K562 (cell line): ENCODE measurements around the gene RASSF1. TPM values are rescaled to one million over a fixed set of nuclear protein-coding genes. Genes with fewer than 3 reads are reported as not detected.
A peak's percentile ranks its signal among the peaks of the same experiment; 100 is the strongest.

ENCODE experiments used
- BCOR ChIP-seq: fragments of 450-650 bp; IDR thresholded peaks from 2 replicates; pipeline ENCODE4 v1.6.1; 2016
- CCAR2 ChIP-seq: fragments of 200-400 bp; formaldehyde crosslinking; IDR thresholded peaks from 2 replicates; pipeline ENCODE4 v1.6.1; 2017; ENCODE audit warnings: mild to moderate bottlenecking, low read depth, low read length
- CEBPG ChIP-seq, 3 experiments: fragments of 200-800 bp in 1 of 3; sonication (Bioruptor generic) in 1 of 3; sonication (generic) in 1 of 3; formaldehyde crosslinking in 1 of 3; IDR thresholded peaks in 2 of 3; conservative IDR thresholded peaks in 1 of 3; 2 replicates each; pipeline versions ENCODE4 v1.6.1 to v1.8.0; 2016 to 2022; ENCODE audit warnings: missing compliant biosample characterization in 2 of 3, missing genetic modification characterization in 2 of 3, mild to moderate bottlenecking in 1 of 3, missing genetic modification reagents in 1 of 3
- CHD2 ChIP-seq: IDR thresholded peaks from 2 replicates; pipeline ENCODE4 v1.6.1; 2011; ENCODE audit warnings: low read depth, low read length
- DIDO1 ChIP-seq: fragments of 450-650 bp; IDR thresholded peaks from 2 replicates; pipeline ENCODE4 v1.6.1; 2016; ENCODE audit warnings: low read depth, missing biosample characterization, missing genetic modification characterization
- EHMT2 ChIP-seq: fragments of 450-650 bp; IDR thresholded peaks from 2 replicates; pipeline ENCODE4 v1.6.1; 2018; ENCODE audit warnings: antibody characterized with exemption
- GABPB1 ChIP-seq: sonication (generic); formaldehyde crosslinking; IDR thresholded peaks from 2 replicates; pipeline ENCODE4 v1.8.0; 2022; ENCODE audit warnings: mild to moderate bottlenecking, missing genetic modification reagents
- HIVEP1 ChIP-seq: fragments of 250-450 bp; sonication (Bioruptor Pico); IDR thresholded peaks from 2 replicates; pipeline ENCODE4 v1.4.0; 2020; ENCODE audit warnings: mild to moderate bottlenecking
- MTA2 ChIP-seq: fragments of 450-650 bp; IDR thresholded peaks from 2 replicates; pipeline ENCODE4 v1.6.1; 2016; ENCODE audit warnings: low read depth
- MTF1 ChIP-seq: fragments of 250-450 bp; sonication (Bioruptor Pico); IDR thresholded peaks from 2 replicates; pipeline ENCODE4 v1.9.0; 2021; ENCODE audit warnings: moderate library complexity, mild to moderate bottlenecking, inconsistent platforms, borderline replicate concordance
- PHF21A ChIP-seq: fragments of 450-650 bp; IDR thresholded peaks from 2 replicates; pipeline ENCODE4 v1.6.1; 2017; ENCODE audit warnings: low read depth, borderline replicate concordance
- PTTG1 ChIP-seq: fragments of 450-650 bp; IDR thresholded peaks from 2 replicates; pipeline ENCODE4 v1.6.1; 2016; ENCODE audit warnings: low read depth, mild to moderate bottlenecking, missing genetic modification characterization, missing compliant biosample characterization
- SMAD4 ChIP-seq: fragments of 250-450 bp; sonication (Bioruptor Pico); conservative IDR thresholded peaks from 2 replicates; pipeline ENCODE4 v1.8.0; 2021; ENCODE audit warnings: inconsistent platforms, mild to moderate bottlenecking, moderate library complexity
- SMARCA5 ChIP-seq: fragments of 450-650 bp; IDR thresholded peaks from 2 replicates; pipeline ENCODE4 v1.6.1; 2016
- SP1 ChIP-seq: sonication (generic); formaldehyde crosslinking; IDR thresholded peaks from 2 replicates; pipeline ENCODE4 v1.8.1; 2022; ENCODE audit warnings: mild to moderate bottlenecking, missing genetic modification reagents
- TGIF2 ChIP-seq: sonication (generic); formaldehyde crosslinking; IDR thresholded peaks from 2 replicates; pipeline ENCODE4 v1.8.1; 2022; ENCODE audit warnings: mild to moderate bottlenecking, missing genetic modification reagents, moderate library complexity
- YY1 ChIP-seq, 3 experiments: IDR thresholded peaks; 2 replicates each; pipeline ENCODE4 v1.6.1; 2011; ENCODE audit warnings: low read length in 2 of 3, mild to moderate bottlenecking in 2 of 3, moderate library complexity in 2 of 3, borderline replicate concordance in 1 of 3, control low read depth in 1 of 3, low read depth in 1 of 3; ENCODE audit not compliant: insufficient read depth in 3 of 3, insufficient replicate concordance in 2 of 3, control insufficient read depth in 1 of 3, insufficient read length in 1 of 3; ENCODE audit errors: extremely low read depth in 1 of 3
- ZFP36 ChIP-seq: fragments of 150-350 bp; IDR thresholded peaks from 2 replicates; pipeline ENCODE4 v1.6.1; 2018; ENCODE audit warnings: low read length, low read depth; ENCODE audit not compliant: partially characterized antibody
- ZNF239 ChIP-seq: fragments of 250-450 bp; sonication (Bioruptor Pico); IDR thresholded peaks from 2 replicates; pipeline ENCODE4 v1.4.0; 2020; ENCODE audit warnings: mild to moderate bottlenecking
- ZNF57 ChIP-seq: fragments of 450-650 bp; formaldehyde crosslinking; IDR thresholded peaks from 2 replicates; pipeline ENCODE4 v1.4.0; 2020; ENCODE audit warnings: mild to moderate bottlenecking, moderate library complexity
- polyA plus RNA-seq, 8 experiments: library from polyadenylated mRNA; depleted of rRNA in 4 of 8; stranded (reverse) in 5 of 8; unstranded in 3 of 8; fragments of >200 nt; fragmentation: Nextera tagmentation in 2 of 8; fragmentation: Illumina TruSeq in 1 of 8; extraction: Ambion mirVana in 2 of 8; extraction: Trizol in 1 of 8; gene quantifications; 2 replicates each; pipeline versions ENCODE4 v1.2.1 to v1.2.3, GENCODE V29; 2011 to 2014; ENCODE audit warnings: inconsistent platforms in 1 of 8, missing spikeins in 1 of 8
- total RNA-seq, 7 experiments: library from RNA; depleted of rRNA in 6 of 7; stranded (reverse); fragments of >200 nt in 6 of 7; fragmentation: Illumina TruSeq in 2 of 7; extraction: Trizol in 2 of 7; gene quantifications; 2 replicates each; pipeline versions ENCODE4 v1.2.1 to v1.2.3, GENCODE V29; 2011 to 2021; ENCODE audit warnings: low replicate concordance in 1 of 7
- TF ChIP-seq, protein P1 (sequence below): fragments of 450-650 bp; IDR thresholded peaks from 2 replicates; pipeline ENCODE4 v1.6.1; 2016; ENCODE audit warnings: borderline replicate concordance
- TF ChIP-seq, protein P2 (sequence below), 2 experiments: IDR thresholded peaks; 2 replicates each; pipeline ENCODE4 v1.6.1; 2011; ENCODE audit warnings: borderline replicate concordance in 1 of 2, control low read depth in 1 of 2, low read depth in 1 of 2, low read length in 1 of 2, mild to moderate bottlenecking in 1 of 2, mixed read lengths in 1 of 2, moderate library complexity in 1 of 2; ENCODE audit not compliant: insufficient read depth in 1 of 2, insufficient read length in 1 of 2, poor library complexity in 1 of 2, severe bottlenecking in 1 of 2; ENCODE audit errors: extremely low read depth in 1 of 2
- TF ChIP-seq, protein P3 (sequence below): fragments of 250-450 bp; sonication (Bioruptor Pico); IDR thresholded peaks from 2 replicates; pipeline ENCODE4 v1.4.0; 2020; ENCODE audit warnings: mild to moderate bottlenecking

The RASSF1 gene
- total and polyA plus RNA-seq, 9 of the 15 experiments (the other 6 are each of a cell fraction or from before 2014, with no cell fraction given): 3.6 to 57.1 (median 24.6) TPM

DNA sequence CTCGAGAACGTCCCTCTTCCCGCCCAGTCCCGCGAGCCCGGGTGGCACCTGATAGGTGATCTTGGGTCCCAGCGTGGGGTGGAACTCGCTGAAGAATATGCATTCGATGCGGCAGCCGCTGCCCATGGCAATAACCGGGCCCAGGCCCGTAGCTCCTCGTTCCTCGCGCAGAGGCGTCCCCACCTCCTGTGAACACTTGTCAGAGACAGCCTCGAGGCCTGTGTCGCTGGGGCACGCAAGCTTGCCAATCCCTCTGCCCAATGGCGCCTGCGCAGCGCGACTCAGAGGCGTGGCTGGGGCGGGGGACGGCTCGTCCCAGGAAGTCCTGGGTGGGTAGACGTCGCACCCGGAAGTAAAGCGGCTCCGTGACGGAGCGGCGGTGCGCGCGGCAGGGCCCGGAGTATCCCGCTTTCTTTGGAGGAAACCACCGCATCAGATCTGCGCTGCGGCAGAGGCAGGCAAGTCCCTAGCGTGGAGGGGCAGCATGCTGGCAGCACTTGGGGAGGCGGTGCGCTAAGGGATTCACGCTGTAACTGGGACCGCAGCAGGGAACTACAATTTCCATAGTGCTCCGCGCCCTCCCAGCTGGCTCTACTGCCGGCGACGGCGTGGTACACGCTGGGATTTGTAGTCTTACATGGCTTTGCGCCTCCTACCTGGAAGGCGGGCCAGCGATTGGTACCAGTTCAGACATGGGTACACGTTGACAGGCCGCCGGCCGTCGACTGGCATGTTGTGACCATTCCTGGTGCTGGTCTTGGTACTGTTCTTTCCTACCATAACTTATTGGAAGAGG, 10.1 kb upstream of the RASSF1 start, which contains the start of the genes CYB561D2 and NPRL2 (continued):
- TF ChIP-seq YY1 (IDR thresholded peaks at IDR 0.05; ENCODE audit: borderline replicate concordance in 1 of 3, control insufficient read depth in 1 of 3, extremely low read depth in 1 of 3, insufficient read depth in 3 of 3, insufficient read length in 1 of 3, insufficient replicate concordance in 2 of 3, low read depth in 1 of 3, low read length in 2 of 3) (peak in 1 of 3 experiments; percentile 17), ZNF57 (CRISPR knock-in tag) (no peak), SP1 (CRISPR knock-in tag) (peak; percentile 73), HIVEP1 (CRISPR knock-in tag) (no peak), GABPB1 (CRISPR knock-in tag) (peak; percentile 89), DIDO1 (tag) (peak; percentile 65; the same call in 1 of the 2 replicates), CCAR2 (no peak), ZFP36 (no peak), PHF21A (no peak), EHMT2 (no peak), TGIF2 (CRISPR knock-in tag) (no peak), MTF1 (no peak), SMAD4 (CRISPR knock-in tag) (peak; percentile 46; the same call in 1 of the 2 replicates), CEBPG (CRISPR knock-in tag; IDR thresholded peaks at IDR 0.05) (no peak), CEBPG (tag; conservative IDR thresholded peaks at IDR 0.05 in 1 of 2, IDR thresholded peaks at IDR 0.05 in 1 of 2) (no peak), ZNF239 (no peak), CHD2 (peak; percentile 59; the same call in 1 of the 2 replicates), MTA2 (no peak), SMARCA5 (no peak), PTTG1 (tag) (no peak), BCOR (no peak)
- TF ChIP-seq, protein P1, sequence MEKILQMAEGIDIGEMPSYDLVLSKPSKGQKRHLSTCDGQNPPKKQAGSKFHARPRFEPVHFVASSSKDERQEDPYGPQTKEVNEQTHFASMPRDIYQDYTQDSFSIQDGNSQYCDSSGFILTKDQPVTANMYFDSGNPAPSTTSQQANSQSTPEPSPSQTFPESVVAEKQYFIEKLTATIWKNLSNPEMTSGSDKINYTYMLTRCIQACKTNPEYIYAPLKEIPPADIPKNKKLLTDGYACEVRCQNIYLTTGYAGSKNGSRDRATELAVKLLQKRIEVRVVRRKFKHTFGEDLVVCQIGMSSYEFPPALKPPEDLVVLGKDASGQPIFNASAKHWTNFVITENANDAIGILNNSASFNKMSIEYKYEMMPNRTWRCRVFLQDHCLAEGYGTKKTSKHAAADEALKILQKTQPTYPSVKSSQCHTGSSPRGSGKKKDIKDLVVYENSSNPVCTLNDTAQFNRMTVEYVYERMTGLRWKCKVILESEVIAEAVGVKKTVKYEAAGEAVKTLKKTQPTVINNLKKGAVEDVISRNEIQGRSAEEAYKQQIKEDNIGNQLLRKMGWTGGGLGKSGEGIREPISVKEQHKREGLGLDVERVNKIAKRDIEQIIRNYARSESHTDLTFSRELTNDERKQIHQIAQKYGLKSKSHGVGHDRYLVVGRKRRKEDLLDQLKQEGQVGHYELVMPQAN: peak; percentile 81; the same call in 1 of the 2 replicates
- TF ChIP-seq, protein P2, sequence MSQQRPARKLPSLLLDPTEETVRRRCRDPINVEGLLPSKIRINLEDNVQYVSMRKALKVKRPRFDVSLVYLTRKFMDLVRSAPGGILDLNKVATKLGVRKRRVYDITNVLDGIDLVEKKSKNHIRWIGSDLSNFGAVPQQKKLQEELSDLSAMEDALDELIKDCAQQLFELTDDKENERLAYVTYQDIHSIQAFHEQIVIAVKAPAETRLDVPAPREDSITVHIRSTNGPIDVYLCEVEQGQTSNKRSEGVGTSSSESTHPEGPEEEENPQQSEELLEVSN (IDR thresholded peaks at IDR 0.05; ENCODE audit: borderline replicate concordance in 1 of 2, extremely low read depth in 1 of 2, insufficient read depth in 1 of 2, insufficient read length in 1 of 2, low read depth in 1 of 2, low read length in 1 of 2, poor library complexity in 1 of 2, severe bottlenecking in 1 of 2): peak; percentile 75 to 77
- TF ChIP-seq, protein P3, sequence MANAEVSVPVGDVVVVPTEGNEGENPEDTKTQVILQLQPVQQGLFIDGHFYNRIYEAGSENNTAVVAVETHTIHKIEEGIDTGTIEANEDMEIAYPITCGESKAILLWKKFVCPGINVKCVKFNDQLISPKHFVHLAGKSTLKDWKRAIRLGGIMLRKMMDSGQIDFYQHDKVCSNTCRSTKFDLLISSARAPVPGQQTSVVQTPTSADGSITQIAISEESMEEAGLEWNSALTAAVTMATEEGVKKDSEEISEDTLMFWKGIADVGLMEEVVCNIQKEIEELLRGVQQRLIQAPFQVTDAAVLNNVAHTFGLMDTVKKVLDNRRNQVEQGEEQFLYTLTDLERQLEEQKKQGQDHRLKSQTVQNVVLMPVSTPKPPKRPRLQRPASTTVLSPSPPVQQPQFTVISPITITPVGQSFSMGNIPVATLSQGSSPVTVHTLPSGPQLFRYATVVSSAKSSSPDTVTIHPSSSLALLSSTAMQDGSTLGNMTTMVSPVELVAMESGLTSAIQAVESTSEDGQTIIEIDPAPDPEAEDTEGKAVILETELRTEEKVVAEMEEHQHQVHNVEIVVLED (CRISPR knock-in tag): peak; percentile 80
